Upper lobe of right lung (tissue), 1 donor: ENCODE measurements around the gene PIP5K1B. TPM values are rescaled to one million over a fixed set of nuclear protein-coding genes. Genes with fewer than 3 reads are reported as not detected.
A peak's percentile ranks its signal among the peaks of the same experiment; 100 is the strongest.

Experiments used
- ATAC-seq: fragments of 200-7000 bp; cut with Tn5 transposase; one replicate; pipeline ENCODE4 v1.9.1; 2020; ENCODE audit warnings: mild to moderate bottlenecking, moderate library complexity
- DNase-seq: peaks from one replicate; pipeline ENCODE4 v3.0.0-alpha.2; 2020
- H3K27ac ChIP-seq: fragments of 200-600 bp; one replicate; pipeline ENCODE4 v1.8.0; 2022
- H3K27me3 ChIP-seq: fragments of 200-600 bp; one replicate; pipeline ENCODE4 v1.8.0; 2022; ENCODE audit warnings: mild to moderate bottlenecking
- H3K36me3 ChIP-seq: fragments of 200-600 bp; one replicate; pipeline ENCODE4 v1.8.0; 2022
- H3K4me1 ChIP-seq: fragments of 200-600 bp; one replicate; pipeline ENCODE4 v1.8.0; 2022
- H3K4me3 ChIP-seq: fragments of 200-600 bp; one replicate; pipeline ENCODE4 v1.8.0; 2022; ENCODE audit warnings: mild to moderate bottlenecking
- H3K9me3 ChIP-seq: fragments of 200-600 bp; one replicate; pipeline ENCODE4 v1.8.0; 2022
- CTCF ChIP-seq: fragments of 200-600 bp; IDR thresholded peaks from one replicate; pipeline ENCODE4 v1.8.0; 2022; ENCODE audit warnings: antibody characterized with exemption
- intact Hi-C: fragments of 100-400 bp; cut with DNase I; formaldehyde crosslinking; loops from one replicate; pipeline ENCODE4 v1.11.0; 2022
- total RNA-seq: library from RNA; stranded (reverse); fragmentation: NEBNext Ultra II Directional; extraction: Animal tissue kit (Norgen Biotek cat#: 25700); gene quantifications from one replicate; pipeline ENCODE4 v1.2.1, GENCODE V29; 2021
- donor health status: DM: no; HTN: yes; CAD: no; lungs with severe emphysema.

PIP5K1B gene
- total RNA-seq, 1 donor from 2014 or later = 36.5 TPM

GRCh38 chr9:68842568-68842967 is 137.5 kb downstream of the PIP5K1B start:
- H3K36me3 ChIP-seq = no peaks in the 10 kb centered on the region
- TF ChIP-seq CTCF = no peak
- ATAC-seq (no peak), DNase-seq (no peak)
- no peak overlapping the region for H3K27ac ChIP-seq
- no peaks in the 10 kb centered on the region for H3K27me3 ChIP-seq
- H3K4me3 ChIP-seq = no peak overlapping the region
- H3K4me1 ChIP-seq = peaks cover 6% of the 10 kb centered on the region
- no peaks in the 10 kb centered on the region for H3K9me3 ChIP-seq
- intact Hi-C loops = loop anchor here (10.0 kb wide), 1 partner anchor 152 kb away; no protein-coding TSS in a partner anchor

GRCh38 chr9:68843239-68843638 is 138.2 kb downstream of the PIP5K1B start:
- H3K9me3 ChIP-seq = no peaks in the 10 kb centered on the region
- H3K4me3 ChIP-seq = no peak overlapping the region
- H3K27me3 ChIP-seq = no peaks in the 10 kb centered on the region
- ATAC-seq = no peak
- H3K27ac ChIP-seq = no peak overlapping the region
- no peak for TF ChIP-seq CTCF
- intact Hi-C loops = loop anchor here (10.0 kb wide), 1 partner anchor 152 kb away; no protein-coding TSS in a partner anchor
- H3K4me1 ChIP-seq = peaks cover 6% of the 10 kb centered on the region
- H3K36me3 ChIP-seq = no peaks in the 10 kb centered on the region
- no peak for DNase-seq

GRCh38 chr9:68844157-68844556 is 139.1 kb downstream of the PIP5K1B start:
- Histone ChIP-seq H3K36me3 (no peaks in the 10 kb centered on the region), H3K27ac (no peak overlapping the region), H3K4me3 (no peak overlapping the region), H3K27me3 (no peaks in the 10 kb centered on the region), H3K9me3 (no peaks in the 10 kb centered on the region), H3K4me1 (peaks cover 6% of the 10 kb centered on the region)
- TF ChIP-seq CTCF = no peak
- intact Hi-C loops = loop anchor here (10.0 kb wide), 1 partner anchor 151 kb away; no protein-coding TSS in a partner anchor
- DNase-seq (no peak), ATAC-seq (peak; percentile 58)

GRCh38 chr9:68844631-68845612 is 139.9 kb downstream of the PIP5K1B start:
- Histone ChIP-seq H3K4me1 (peaks cover 6% of the 10 kb centered on the region), H3K36me3 (no peaks in the 10 kb centered on the region), H3K9me3 (no peaks in the 10 kb centered on the region), H3K4me3 (no peak overlapping the region), H3K27ac (no peak overlapping the region), H3K27me3 (no peaks in the 10 kb centered on the region)
- DNase-seq (no peak), ATAC-seq (peak; percentile 72)
- intact Hi-C loops = loop anchor here (10.0 kb wide), 1 partner anchor 150 kb away; no protein-coding TSS in a partner anchor
- TF ChIP-seq CTCF = peak; percentile 51

- DNase-seq = no peak
- TF ChIP-seq CTCF = no peak
- Histone ChIP-seq H3K4me3 (no peak overlapping the region), H3K4me1 (peaks cover 6% of the 10 kb centered on the region), H3K27me3 (no peaks in the 10 kb centered on the region), H3K9me3 (no peaks in the 10 kb centered on the region), H3K36me3 (no peaks in the 10 kb centered on the region), H3K27ac (no peak overlapping the region)
- ATAC-seq = no peak
- intact Hi-C loops = loop anchor here (10.0 kb wide), 1 partner anchor 147 kb away; no protein-coding TSS in a partner anchor
Observed at GRCh38 chr9:68847765-68848164, 142.7 kb downstream of the PIP5K1B start.
